Measurements from ENCODE around the gene XPO6.

The XPO6 gene

DNA sequence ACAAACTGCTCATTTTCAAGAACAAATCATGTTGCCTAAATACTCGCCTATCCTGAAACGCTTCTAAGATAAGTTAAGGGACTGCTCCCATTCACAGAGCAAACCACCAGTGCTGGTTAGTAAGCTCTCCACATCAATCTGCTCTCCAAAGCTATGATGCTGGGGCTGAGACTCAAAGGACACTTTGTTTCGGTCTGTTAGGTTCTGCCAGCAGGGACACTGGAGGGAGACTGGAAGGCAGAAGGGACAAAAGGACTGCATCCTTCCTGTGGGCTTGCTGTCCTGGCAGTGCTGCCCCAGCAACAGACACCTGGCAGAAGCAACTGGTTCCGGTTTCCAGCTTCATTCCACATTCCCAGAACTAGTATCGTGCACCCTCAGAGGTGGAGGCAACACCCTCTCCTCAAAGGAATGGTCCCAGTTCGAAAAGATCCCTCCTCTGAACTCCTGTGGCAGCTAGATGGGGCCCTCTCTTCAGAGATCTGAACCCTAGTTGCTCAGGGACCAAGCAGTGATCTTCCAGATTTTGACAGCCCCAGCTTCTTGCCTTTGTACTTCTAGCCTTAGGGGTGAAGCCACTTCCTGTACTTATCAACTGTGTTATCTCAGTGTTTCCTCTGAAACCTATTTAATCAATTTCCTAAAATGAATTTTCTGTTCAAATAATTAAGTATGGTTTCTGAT lies 74.9 kb downstream of the XPO6 start:
- no peak for TF ChIP-seq CTCF (IDR thresholded peaks at IDR 0.05; ENCODE audit: extremely low read depth, missing control alignments)
- DNase-seq (ENCODE audit: low spot score), result peak; percentile 16

GRCh38 chr16:28133666-28134065 lies 78.1 kb downstream of the XPO6 start:
- no peak for TF ChIP-seq CTCF (IDR thresholded peaks at IDR 0.05; ENCODE audit: extremely low read depth, missing control alignments)
- no peak for DNase-seq (ENCODE audit: low spot score)

- DNase-seq (ENCODE audit: low spot score), result no peak
- TF ChIP-seq CTCF (IDR thresholded peaks at IDR 0.05; ENCODE audit: extremely low read depth, missing control alignments), result no peak
These were observed 79.9 kb downstream of the XPO6 start for GRCh38 chr16:28131743-28132393.

DNA sequence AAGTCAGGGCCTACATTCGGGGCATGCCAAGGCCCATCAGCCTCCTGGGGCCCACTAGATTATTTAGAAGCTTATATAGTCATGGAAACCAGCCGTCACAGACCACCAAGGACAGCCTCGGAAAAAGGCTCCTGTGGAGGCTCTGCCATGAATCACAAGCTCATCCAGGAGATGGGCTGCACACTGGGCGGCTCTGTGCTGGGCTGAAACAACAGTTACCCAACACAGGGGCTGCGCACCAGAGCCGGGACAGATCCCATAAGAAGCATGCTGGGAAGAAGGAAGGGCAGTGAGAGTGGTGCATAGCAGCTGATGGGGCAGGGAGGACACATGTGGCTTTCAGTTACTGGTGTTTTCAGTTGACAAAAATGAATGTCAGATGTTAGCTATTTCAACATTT lies 80.6 kb downstream of the XPO6 start:
- no peak for TF ChIP-seq CTCF (IDR thresholded peaks at IDR 0.05; ENCODE audit: extremely low read depth, missing control alignments)
- DNase-seq (ENCODE audit: low spot score), result no peak

DNA sequence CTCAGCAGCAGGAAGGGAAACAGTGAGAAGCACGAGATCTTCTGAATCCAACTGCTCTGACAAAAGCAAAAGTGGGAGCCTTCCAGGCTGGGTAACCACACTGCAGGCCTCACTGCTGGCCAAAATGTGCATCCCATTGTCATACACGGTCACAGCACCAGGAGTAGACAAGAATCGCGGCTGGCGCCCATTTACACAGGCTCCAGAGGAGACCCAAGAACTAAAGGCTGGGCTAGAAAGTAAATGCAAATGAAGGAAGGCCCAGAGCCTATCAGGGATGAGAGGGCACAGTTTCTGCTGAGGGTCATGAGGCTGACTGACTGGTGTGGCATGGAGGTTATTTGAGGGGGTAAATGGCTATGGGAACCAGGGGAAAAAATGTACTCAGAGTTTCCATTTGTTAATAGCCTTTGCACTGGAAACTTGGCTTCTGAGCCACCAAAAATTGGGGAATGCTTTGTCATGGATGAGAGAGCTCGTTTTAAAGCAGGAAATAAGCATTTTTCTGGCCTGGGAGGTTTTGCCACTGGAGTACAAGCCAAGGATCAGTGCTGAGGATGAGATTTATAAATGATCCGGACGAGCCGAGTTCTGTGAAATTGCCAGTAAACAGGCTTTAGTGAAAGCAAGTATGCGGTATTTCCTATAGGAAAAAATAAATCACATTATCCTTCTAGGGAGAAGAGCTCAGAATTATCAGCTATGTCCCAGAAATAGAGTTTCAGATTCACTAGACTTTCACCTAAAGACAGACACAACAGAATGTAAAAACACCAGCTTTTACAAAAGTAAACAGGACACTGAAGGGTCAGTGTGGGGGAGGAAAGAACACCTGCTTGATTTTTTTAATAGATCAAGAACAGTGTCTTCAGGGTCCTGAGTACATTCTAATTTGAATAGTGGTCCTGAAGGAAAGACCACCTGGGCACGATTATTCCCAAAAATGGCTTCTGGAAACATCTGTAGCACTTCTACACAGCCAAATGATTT lies 81.4 kb downstream of the XPO6 start:
- no peak for DNase-seq (ENCODE audit: low spot score)
- no peak for TF ChIP-seq CTCF (IDR thresholded peaks at IDR 0.05; ENCODE audit: extremely low read depth, missing control alignments)

DNA sequence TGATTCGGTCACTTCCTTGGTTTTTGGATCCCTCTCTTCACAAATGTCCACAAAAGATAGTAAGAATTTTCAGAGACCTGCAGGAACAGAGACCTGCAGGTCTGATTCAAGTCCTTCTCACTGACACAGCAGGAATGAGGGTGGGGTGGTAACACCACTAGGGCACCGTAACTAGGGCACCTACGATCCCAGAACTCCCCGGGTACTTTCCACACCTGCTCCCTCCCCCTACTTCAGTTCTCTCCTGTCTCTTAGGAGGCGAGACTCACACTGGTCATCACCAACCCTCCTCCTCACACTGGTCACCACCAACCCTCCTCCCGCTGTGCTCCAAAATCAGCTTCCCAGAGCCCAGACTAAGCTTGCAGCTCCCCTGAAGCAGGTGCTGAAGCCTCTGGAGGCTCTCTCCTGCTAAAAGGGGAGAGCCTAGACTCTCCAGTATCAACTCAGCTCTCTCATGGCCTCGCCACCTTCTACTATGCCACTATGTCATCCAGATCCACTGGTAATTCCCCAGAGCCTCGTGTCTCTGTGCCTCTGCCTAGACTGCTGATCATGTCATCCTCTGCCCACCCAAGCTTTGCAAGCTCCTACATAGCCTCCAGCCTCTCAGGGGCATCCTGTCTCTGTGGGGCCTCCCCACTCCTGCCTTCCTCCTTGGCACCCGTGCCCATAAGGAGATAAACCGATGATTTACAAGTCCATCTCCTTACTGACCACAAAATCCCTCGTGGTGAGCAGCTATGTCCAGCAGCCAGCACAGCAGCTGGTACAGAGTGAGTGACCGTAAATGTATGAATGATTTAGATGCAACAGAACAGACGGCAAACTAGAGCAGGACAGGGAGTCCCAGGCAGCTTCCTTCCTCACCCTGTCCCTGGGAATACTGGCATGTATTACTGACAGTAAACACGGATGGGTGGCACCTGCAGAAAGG lies 84.8 kb downstream of the XPO6 start:
- TF ChIP-seq CTCF (IDR thresholded peaks at IDR 0.05; ENCODE audit: extremely low read depth, missing control alignments), result no peak
- no peak for DNase-seq (ENCODE audit: low spot score)

All from GM20000 (cell line).